Epidermal melanocyte (primary cell): Measurements from ENCODE around the gene B9D2.
"Not testable (repeated sequence)": the region's sequence is repeated elsewhere in the genome, so short reads cannot be mapped to it uniquely, and the experiment has no call there.

ENCODE experiments used
- DNase-seq: peaks from one replicate; pipeline ENCODE4 v3.0.0; 2011; ENCODE audit warnings: low spot score; ENCODE audit not compliant: insufficient read length

B9D2 gene, protein sequence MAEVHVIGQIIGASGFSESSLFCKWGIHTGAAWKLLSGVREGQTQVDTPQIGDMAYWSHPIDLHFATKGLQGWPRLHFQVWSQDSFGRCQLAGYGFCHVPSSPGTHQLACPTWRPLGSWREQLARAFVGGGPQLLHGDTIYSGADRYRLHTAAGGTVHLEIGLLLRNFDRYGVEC

DNA sequence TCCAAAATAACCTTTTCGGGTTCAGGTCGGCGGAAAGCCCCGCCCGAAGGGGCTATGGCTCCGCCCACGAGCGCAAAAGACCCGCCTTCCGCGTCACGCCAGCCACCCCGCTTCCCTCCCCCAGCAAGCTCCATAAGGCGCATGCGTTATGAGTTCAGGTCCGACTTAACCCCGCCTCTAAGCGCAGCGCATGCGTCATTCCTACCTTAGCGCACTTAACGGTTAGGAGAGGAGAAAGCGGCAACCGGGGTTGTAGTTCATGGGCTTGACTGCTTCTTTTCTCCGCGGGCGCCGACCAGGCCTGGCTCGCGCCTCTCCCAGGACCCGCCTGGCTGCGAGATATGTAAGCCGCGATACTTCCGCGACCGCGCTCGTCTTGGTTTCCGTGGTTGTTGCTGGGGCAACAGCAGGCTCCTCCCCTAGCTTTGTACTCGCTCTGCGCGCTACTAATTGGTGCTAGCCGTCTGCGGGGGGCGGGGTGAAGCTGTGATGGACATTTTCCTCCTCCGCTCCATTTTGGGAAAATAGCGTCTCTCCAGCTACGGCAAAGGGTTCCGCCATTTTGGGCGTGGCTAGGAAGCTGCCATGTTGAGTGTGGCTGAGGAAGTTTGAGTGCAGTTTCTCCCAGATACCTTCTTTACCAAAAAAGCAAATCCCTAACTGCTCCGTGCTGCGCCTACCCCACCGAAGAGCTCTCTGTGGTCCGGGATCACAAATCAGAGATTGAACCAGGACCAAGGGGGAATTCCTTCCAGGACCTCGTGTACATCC is at the start of gene B9D2:
TSS of gene B9D2 (minus strand) at position 397 of the 771 bp plus-strand sequence. CDS start 630 bp downstream, outside the sequence.
- peak; percentile 97 for DNase-seq

DNA sequence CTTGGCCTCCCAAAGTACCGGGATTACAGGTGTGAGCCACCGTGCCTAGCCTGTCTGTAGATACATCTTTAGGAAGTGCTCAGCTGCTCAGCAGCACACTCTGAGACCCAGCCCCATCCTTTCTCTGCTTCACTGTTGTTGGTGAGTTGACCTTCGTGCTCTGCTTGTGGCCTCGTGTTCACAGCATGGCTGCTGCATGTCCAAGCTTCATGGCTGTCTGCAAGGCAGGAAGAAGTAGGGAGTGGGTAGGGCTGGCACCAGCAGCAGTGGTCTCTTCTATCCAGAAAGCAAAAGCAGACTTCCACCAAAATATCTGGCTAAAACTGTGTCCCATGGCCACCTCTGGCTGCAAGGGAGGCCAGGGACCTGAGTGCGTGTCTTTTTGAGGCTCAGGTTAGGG is 49.0 kb upstream of the B9D2 start:
- DNase-seq: no peak

DNA sequence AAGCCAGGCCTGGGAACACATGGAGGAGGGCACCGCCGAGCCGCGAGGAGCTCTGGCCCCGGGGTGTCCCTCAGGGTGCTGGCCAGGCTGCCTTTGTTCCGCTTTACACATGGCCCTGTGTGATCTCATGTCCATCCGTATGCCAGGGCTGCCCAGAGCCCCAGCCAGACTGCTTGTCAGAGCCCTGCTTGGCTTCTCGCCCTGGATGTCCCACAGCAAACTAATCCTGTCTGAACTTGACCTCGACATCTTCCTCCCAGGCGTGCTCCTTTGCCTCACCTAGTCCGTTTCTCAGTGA is 48.0 kb upstream of the B9D2 start:
- no peak for DNase-seq

DNA sequence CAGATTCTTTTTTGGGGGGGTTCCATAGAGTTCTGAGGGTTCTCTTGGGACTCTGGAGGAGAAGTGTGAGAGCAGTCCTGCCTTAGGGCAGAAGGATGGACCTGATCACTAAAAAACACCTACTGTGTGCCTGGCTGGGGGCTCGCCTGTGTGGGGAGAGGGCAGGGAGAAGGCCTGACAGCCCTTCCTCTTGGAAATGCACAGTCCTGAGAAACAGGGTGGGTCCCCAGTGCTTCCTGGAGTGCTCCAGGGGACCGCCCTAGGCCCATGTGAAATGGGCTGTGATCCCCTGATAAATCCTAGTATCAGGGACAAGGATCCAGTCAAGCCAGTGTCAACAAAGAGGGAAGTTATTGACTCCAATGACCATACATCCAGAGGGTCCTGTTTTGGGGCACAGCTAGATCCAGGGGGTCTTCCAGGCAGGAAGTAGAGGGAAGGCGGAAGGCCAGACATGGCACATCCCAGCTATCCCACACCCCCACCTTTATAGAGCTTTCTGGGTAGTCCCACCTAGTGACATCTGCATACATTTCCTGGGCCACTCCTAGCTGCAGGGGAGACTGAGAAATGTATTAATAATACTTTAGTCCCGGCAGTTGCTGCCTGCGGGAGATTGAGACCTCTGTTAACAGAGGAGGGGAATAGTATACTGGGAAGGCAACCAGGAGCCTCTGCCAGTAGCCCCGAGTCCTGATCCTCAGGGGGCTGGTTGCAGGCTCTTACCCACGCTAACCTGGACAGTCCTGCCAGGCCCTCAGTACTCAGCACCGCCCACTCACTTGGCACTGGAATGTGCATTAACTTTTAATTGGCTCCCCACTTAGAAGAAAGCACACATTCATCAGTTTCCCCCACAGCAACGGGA is 47.4 kb upstream of the B9D2 start:
- peak; percentile 45 for DNase-seq

DNA sequence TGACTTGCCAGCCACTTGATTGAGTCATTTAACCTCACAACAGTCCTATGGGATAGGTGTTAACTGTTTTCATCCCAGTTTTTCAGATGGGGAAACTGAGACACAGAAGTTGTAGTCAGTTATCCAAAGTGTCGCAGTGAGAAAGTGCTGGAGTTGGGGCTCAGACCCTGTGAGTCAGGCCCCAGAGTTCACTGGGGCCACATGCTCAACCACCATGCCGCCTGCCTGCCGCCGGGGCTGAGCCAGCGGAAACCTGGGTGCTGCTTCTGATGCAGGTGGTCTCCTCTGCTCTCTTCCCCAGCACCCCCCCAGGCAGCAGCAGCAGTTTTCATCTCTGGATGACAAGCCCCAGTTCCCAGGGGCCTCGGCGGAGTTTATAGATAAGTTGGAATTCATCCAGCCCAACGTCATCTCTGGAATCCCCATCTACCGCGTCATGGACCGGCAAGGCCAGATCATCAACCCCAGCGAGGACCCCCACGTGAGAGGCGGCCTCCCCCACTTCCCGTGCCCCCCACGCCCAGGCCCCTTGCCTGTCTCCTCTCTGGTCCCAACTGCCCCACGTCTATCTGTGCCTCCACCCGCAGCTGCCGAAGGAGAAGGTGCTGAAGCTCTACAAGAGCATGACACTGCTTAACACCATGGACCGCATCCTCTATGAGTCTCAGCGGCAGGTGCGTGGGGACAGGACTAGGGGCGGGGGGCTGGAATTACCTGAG is 46.5 kb upstream of the B9D2 start:
- no peak for DNase-seq

DNA sequence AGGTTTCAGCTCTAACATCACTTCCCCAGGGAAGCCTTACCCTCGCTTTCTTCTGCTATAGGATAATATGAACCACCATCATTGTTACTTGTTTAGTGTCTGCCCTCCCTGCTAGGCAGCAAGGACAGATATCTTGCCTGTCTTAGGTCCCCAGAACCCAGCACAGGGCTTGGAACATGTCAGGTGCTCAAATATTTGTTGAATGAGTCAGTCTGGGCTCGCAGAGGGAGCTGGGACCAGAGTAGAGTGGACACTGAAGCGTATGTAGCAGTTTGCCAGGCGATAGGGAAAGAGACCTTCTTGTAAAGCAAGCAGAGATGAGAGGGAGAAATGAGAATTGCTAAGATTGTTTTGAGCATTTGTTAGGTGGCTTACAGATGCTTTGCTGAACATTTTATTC is 45.3 kb upstream of the B9D2 start:
- no peak for DNase-seq

DNA sequence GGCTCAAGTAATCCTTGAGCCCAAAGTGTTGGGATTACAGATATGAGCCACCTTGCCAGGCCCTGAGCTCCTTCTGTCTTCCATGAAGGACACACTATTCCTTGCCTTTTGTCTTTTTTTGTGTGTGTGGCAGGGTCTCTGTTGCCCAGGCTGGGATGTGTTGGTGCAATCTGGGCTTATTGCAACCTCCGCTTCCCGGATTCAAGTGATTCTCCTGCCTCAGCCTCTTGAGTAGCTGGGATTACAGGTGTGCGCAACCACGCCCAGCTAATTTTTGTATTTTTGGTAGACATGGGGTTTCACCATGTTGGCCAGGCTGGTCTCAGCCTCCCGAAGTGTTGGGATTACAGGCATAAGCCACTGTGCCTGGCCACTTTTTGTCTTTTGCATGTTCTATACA is 44.9 kb upstream of the B9D2 start:
- DNase-seq: not testable (repeated sequence)

DNA sequence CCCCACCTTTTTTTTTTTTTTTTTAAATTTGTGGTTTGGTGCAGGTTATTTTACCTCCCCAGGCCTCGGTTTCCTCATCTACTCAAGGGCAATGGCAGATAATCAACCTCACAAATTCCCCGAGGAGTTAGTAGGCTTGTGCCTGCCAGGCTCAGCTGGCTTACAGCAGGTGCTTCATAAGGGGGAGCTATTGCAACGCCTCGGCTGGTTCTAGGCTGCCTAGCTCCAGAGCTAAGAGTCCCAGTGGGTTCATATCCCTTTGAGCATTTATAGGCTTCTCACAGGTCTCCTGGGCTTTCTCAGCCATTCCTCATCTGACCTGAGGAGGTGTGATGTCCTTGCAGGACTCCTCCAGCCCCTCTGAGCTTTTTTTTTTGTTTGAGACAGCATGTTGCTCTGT is 44.3 kb upstream of the B9D2 start:
- DNase-seq: no peak

DNA sequence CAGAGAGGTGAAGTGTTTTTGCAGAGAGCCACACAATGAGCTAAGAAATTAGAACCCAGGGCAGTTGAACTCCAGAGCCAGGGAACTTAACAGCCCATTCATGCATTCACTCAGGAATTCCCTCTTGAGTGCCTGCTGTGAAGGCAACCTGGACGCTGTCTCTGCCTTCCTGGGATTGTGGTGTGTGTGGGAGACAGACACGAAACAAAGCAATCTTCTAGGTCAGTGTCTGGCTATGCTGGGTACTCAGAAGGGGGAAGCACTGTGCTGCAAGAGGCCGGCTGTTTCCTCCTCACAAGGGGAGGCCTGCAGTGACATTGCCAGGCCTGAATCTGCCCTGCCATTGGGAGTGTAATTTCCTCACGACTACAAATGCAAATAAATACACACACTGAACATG is 43.3 kb upstream of the B9D2 start:
- no peak for DNase-seq

DNA sequence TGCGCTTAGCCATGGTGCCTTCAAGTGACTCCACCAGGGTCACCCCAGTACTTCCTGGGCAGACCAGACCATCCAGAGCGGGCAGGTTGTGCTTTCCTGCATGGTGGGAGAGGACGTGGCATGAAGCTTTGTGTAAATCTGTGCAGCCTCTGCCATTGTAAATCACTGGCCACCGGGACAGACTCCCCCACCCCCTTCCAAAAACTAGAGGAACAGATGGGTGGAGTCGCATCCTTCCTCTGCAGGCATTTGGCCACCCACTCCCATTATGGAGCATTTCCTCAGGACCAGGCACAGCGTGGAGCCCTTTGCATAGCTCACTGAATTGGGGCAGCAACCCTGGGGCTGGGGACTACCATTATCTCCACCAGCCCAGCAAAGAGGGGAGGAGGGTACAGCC is 41.8 kb upstream of the B9D2 start:
- DNase-seq: no peak

DNA sequence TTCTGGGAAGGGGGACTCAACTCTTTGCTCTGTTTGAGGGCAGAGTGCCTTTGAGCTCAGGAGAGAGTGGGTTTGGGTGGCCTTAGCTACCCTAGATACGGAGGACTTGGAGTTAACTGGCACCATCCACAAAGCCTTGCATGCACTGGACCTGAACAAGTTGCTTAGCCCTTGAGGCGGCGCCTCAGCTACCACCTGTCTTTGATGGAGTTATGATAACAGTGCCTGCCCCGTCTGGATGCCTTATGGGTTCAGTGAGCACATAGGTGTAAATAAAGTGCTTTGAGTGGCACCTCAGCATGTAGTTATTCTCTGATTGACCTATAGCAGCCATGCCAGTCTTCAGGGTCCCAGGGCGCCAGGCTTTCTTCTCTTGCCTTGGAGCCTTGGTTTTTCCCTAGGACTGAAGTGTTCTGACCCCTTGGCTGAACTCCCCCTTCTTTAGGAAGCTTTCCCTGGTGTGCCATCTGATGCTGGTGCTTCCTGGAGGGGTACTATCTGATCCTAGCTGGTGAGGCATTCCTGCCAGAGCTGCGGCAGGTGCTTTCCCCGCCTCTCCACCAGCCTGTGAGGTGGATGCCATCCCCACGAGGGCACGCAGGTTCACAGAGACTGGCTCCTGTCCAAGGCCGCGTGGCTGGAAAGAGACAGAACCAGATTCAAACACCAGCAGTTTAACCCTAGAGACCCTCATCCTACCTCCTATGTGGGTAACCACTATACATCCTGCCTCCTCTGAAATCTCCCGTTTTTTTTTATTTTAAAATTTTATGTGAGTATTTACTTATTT is 39.4 kb upstream of the B9D2 start:
- no peak for DNase-seq

DNA sequence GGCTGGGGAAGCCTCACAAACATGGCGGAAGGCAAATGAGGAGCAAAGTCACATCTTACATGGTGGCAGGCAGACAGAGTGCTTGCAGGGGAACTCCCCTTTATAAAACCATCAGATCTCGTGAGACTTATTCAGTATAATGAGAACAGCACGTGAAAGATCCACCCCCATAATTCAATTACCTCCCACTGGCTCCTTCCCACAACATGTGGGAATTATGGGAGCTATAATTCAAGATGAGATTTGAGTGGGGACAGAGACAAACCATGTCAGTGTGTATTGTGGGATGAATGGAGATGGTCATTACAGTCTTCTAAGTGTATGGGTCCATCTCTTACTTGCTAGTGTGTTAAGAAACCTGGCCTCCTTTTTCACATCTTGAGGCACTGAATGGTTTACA is 38.1 kb upstream of the B9D2 start:
- DNase-seq: no peak

DNA sequence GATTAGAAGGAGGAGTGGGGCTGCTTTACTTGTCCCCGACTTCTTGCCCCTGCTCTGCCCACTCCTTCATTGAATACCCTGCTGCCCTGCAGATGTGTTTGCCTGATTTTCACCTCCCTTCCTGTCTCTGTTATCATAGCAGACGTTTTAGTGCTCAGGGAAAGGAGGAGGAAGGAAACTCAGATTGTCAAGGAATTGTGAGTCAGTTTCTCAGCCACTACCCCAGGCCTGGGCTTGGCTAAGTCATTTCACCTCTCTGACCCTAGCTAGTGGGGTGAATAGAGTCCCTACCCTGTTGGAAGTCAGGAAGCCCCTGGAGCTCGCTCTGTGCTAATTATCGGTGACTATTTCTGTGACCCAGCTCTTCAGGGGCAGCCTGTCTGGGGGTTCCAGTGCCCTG is 37.5 kb upstream of the B9D2 start:
- DNase-seq: no peak

DNA sequence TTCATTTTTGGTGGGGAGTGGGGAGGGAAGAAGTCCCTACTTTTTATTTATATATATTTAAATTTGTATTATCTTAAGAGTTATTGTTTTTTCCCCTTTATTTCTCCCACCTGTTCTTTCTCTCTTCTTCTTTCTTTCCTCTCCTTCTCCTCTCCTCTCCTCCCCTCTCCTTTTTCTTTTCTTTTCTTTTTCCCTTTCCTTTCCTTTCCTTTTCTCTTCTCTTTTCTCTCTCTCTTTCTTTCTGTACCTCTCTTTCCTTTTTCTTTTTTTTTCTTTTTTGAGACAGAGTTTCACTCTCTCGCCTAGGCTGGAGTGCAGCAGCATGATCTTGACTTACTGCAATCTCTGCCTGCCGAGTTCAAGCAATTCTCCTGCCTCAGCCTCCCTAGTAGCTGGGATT is 35.6 kb upstream of the B9D2 start:
- DNase-seq: no peak

DNA sequence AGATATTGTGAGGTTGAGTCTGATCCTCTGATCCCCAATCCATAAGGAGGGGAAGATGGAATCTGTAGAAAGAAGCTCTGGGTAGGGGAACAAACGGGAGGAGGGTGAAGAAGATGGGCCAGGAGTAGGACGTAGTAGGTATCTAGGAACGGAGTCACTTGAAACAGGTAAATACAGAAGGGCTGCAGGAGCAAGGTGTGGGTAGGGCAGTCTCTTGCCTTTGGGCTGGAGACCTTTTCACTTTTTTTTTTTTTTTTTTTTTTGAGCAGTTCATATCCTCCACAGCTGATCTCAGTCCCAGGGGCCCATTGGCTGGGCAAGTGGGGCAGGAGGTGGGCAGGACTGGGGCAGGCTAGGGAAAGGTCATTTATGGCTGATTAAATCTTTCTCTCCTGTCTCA is 35.1 kb upstream of the B9D2 start:
- no peak for DNase-seq

DNA sequence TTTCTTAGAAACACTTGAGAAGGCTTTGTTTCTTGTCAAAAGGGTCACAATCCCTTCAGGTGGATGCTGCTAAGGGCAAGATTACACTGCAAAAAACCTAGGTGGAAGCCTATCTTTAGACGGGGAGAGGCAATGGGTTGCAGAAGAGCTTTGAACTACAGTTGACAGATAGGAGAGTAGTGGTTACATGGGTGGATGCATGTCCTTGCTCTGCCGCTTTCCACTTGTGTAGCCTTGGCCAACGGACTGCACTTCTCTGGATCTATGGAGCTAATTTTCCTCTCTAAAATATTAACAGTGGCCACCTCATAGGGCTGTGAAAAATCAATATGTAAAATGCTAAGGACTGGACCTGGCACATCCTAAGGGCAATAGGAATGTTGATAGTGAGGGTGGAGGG is 34.6 kb upstream of the B9D2 start:
- DNase-seq: no peak

DNA sequence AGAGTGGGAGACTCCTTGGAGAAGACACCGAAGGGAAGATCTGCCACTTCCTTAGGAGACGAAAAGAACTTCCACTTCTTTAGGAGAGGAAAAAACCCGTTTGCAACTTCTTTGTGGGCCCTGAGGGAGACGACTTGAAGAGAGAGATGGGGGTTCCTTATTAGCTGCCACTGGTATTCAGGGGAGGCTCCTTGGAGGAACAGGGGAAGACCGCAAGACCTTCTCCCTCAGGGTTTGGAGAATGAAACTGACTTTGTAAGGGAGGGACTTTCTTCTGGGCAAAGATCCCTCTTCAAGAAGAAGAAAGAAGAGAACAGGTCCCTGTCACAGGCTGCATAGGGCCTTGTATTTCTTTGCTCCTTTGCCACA is 34.1 kb upstream of the B9D2 start:
- no peak for DNase-seq

DNA sequence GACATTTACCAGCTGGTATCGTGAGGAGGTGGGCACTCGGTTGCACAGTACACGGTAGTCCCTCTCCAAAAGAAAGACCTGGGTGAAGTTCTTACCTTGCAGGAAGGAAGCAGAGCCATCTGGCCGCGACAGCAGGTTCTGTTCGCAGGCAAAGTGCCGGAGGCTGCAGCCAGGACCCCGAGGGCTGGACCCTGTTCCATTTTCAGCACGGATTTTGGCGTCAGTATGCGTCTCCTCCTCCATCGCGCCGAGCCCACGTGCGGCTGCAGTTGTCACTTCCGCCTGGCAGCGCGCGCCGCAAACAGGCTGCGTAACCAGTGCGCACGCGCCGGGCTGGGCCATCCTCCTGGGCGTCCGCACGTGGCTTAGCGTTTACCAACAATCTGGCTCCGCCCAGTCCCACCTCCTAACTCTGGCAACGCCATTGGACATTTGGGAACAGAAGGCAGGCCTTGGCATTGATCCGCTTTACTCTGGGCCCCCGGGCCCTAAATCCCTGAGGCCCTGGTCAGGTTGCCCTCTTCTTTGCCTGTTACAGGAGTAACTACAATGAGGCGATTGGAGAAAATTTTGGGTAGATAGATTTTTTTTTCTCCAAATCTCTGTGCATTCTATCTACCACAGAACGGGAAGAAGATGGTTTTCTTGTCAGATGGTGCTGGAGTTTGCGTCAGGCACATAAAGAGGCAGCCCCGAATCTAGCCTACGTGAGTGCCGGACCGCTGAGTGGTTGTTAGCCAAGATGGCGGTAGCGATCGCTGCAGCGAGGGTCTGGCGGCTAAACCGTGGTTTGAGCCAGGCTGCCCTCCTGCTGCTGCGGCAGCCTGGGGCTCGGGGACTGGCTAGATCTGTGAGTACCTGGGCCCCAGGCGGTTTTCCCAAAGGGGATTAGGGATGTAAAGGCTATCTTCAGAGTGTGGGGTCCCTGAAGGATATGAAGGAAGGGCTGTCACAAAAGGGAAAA is 33.4 kb upstream of the B9D2 start, which contains the start of the genes BCKDHA and EXOSC5:
TSS of gene BCKDHA (plus strand) at position 733 of the 964 bp plus-strand sequence. CDS start at position 743, 10 bp downstream.
TSS of gene EXOSC5 (minus strand) at position 274 of the 964 bp plus-strand sequence. CDS start at position 243, 31 bp downstream.
- peak; percentile 95 for DNase-seq

DNA sequence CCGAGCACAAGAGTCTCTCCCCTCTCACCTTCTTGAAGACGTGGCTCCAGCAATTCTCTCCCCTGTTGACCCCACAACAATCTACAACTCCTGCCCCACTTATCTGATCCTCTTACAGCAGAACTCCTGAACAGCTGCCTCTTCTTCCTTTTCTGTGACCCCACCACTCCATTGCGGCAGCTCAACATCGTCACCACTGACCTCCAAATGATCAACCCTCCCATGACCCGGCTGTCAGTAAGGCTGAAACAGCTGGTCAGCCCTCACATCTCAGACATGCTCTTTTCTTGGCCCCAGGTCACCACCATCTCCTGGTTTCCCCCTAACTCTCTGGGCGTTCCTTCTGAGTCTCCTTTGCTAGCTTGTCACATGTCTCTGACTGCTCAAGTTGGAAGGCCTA is 31.4 kb upstream of the B9D2 start:
- no peak for DNase-seq

DNA sequence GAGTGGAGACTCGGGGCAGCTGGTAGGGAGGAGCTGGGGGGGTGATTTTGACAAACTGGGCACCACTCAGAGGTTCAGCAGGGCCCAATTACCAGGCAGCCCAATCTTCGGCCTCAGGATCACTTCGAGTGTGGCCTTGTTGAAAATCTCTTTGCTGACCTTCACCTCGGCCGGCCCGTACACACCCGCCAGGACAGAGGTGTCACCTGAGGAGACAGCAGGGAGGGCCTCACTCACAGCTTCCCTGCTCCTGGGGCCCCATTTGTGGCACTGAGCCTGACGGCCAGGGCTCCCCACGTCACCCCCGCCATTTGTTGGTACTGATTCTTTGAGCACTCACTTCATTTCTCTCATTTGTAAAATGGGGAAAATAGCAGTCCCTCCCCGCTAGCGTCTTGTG is 28.8 kb upstream of the B9D2 start:
- no peak for DNase-seq
